Measurements from ENCODE around the gene NOTCH3.

The NOTCH3 gene

GRCh38 chr19:15159251-15159650 lies 41.5 kb downstream of the NOTCH3 start:
- DNase-seq, result peak; percentile 20
- no peak overlapping the region for H3K9ac ChIP-seq (ENCODE audit: low read length)

GRCh38 chr19:15156391-15156790 lies 44.4 kb downstream of the NOTCH3 start:
- H2AFZ ChIP-seq (ENCODE audit: low read length), result no peak overlapping the region
- H3K9me2 ChIP-seq (replicated peaks; ENCODE audit: insufficient read depth, low read length), result no peaks in the 10 kb centered on the region
- H3K4me1 ChIP-seq (ENCODE audit: low read length), result no peaks in the 10 kb centered on the region
- no peak for DNase-seq
- H3K27ac ChIP-seq (ENCODE audit: low read length), result no peak overlapping the region
- H3K9me3 ChIP-seq (replicated peaks; ENCODE audit: insufficient read depth, low read length), result no peaks in the 10 kb centered on the region
- H4K20me1 ChIP-seq (ENCODE audit: insufficient read depth, low read length), result no peaks in the 10 kb centered on the region
- no peaks in the 10 kb centered on the region for H3K79me2 ChIP-seq (ENCODE audit: low read length)
- H3K9ac ChIP-seq (ENCODE audit: low read length), result no peak overlapping the region
- no peak overlapping the region for H3K4me2 ChIP-seq (ENCODE audit: low read depth, low read length)
- H3K36me3 ChIP-seq (replicated peaks; ENCODE audit: insufficient read depth, low read length), result no peaks in the 10 kb centered on the region
- peaks cover 67% of the 10 kb centered on the region for H3K27me3 ChIP-seq (replicated peaks; ENCODE audit: insufficient read depth, low read length)
- H3K4me3 ChIP-seq (ENCODE audit: low read length), result no peak overlapping the region
- TF ChIP-seq EZH2 (optimal IDR thresholded peaks at IDR 0.05; ENCODE audit: low read depth, low read length), result no peak
- H3F3A ChIP-seq (ENCODE audit: insufficient read depth, low read length), result no peaks in the 10 kb centered on the region

More at GRCh38 chr19:15159251-15159650, 41.5 kb downstream of the NOTCH3 start:
- Histone ChIP-seq H2AFZ (ENCODE audit: low read length) (peak overlapping the region; percentile 43; the same call in 1 of the 2 replicates), H4K20me1 (ENCODE audit: insufficient read depth, low read length) (no peaks in the 10 kb centered on the region), H3K4me2 (ENCODE audit: low read depth, low read length) (0 out of 2 replicates have a peak overlapping the region, but pooled peaks have one; percentile 12), H3K27ac (ENCODE audit: low read length) (no peak overlapping the region), H3K36me3 (replicated peaks; ENCODE audit: insufficient read depth, low read length) (no peaks in the 10 kb centered on the region), H3K4me1 (ENCODE audit: low read length) (no peaks in the 10 kb centered on the region), H3F3A (ENCODE audit: insufficient read depth, low read length) (no peaks in the 10 kb centered on the region), H3K9me3 (replicated peaks; ENCODE audit: insufficient read depth, low read length) (no peaks in the 10 kb centered on the region), H3K79me2 (ENCODE audit: low read length) (no peaks in the 10 kb centered on the region), H3K9me2 (replicated peaks; ENCODE audit: insufficient read depth, low read length) (no peaks in the 10 kb centered on the region), H3K27me3 (replicated peaks; ENCODE audit: insufficient read depth, low read length) (peaks cover 39% of the 10 kb centered on the region), H3K4me3 (ENCODE audit: low read length) (no peak overlapping the region)
- no peak for TF ChIP-seq EZH2 (optimal IDR thresholded peaks at IDR 0.05; ENCODE audit: low read depth, low read length)
- TF ChIP-seq EZH2phosphoT487 (IDR thresholded peaks at IDR 0.05; ENCODE audit: low read length), result no peak
- TF ChIP-seq CTCF (IDR thresholded peaks at IDR 0.05; ENCODE audit: low read length), result no peak

GRCh38 chr19:15155296-15155695 lies 45.5 kb downstream of the NOTCH3 start:
- Histone ChIP-seq H3F3A (ENCODE audit: insufficient read depth, low read length) (no peaks in the 10 kb centered on the region), H3K4me3 (ENCODE audit: low read length) (no peak overlapping the region), H3K4me1 (ENCODE audit: low read length) (no peaks in the 10 kb centered on the region), H3K36me3 (replicated peaks; ENCODE audit: insufficient read depth, low read length) (no peaks in the 10 kb centered on the region), H3K79me2 (ENCODE audit: low read length) (no peaks in the 10 kb centered on the region), H4K20me1 (ENCODE audit: insufficient read depth, low read length) (no peaks in the 10 kb centered on the region), H3K9me2 (replicated peaks; ENCODE audit: insufficient read depth, low read length) (no peaks in the 10 kb centered on the region), H3K9me3 (replicated peaks; ENCODE audit: insufficient read depth, low read length) (no peaks in the 10 kb centered on the region), H3K9ac (ENCODE audit: low read length) (no peak overlapping the region), H3K27me3 (replicated peaks; ENCODE audit: insufficient read depth, low read length) (peaks cover 68% of the 10 kb centered on the region), H3K27ac (ENCODE audit: low read length) (no peak overlapping the region), H3K4me2 (ENCODE audit: low read depth, low read length) (no peak overlapping the region), H2AFZ (ENCODE audit: low read length) (no peak overlapping the region)
- DNase-seq, result no peak
- no peak for TF ChIP-seq EZH2 (optimal IDR thresholded peaks at IDR 0.05; ENCODE audit: low read depth, low read length)
- no peak for TF ChIP-seq CTCF (IDR thresholded peaks at IDR 0.05; ENCODE audit: low read length)
- no peak for TF ChIP-seq EZH2phosphoT487 (IDR thresholded peaks at IDR 0.05; ENCODE audit: low read length)

GRCh38 chr19:15154002-15154612 lies 46.7 kb downstream of the NOTCH3 start:
- H3K27me3 ChIP-seq (replicated peaks; ENCODE audit: insufficient read depth, low read length), result peaks cover 77% of the 10 kb centered on the region
- H3K9me3 ChIP-seq (replicated peaks; ENCODE audit: insufficient read depth, low read length), result no peaks in the 10 kb centered on the region
- H3K9ac ChIP-seq (ENCODE audit: low read length), result no peak overlapping the region
- H3K9me2 ChIP-seq (replicated peaks; ENCODE audit: insufficient read depth, low read length), result no peaks in the 10 kb centered on the region
- H3F3A ChIP-seq (ENCODE audit: insufficient read depth, low read length), result no peaks in the 10 kb centered on the region
- H3K27ac ChIP-seq (ENCODE audit: low read length), result no peak overlapping the region
- H3K4me2 ChIP-seq (ENCODE audit: low read depth, low read length), result no peak overlapping the region
- no peak overlapping the region for H2AFZ ChIP-seq (ENCODE audit: low read length)
- H4K20me1 ChIP-seq (ENCODE audit: insufficient read depth, low read length), result no peaks in the 10 kb centered on the region
- H3K36me3 ChIP-seq (replicated peaks; ENCODE audit: insufficient read depth, low read length), result no peaks in the 10 kb centered on the region
- TF ChIP-seq EZH2phosphoT487 (IDR thresholded peaks at IDR 0.05; ENCODE audit: low read length) (no peak), EZH2 (optimal IDR thresholded peaks at IDR 0.05; ENCODE audit: low read depth, low read length) (no peak), CTCF (IDR thresholded peaks at IDR 0.05; ENCODE audit: low read length) (peak; percentile 60)
- no peaks in the 10 kb centered on the region for H3K4me1 ChIP-seq (ENCODE audit: low read length)
- DNase-seq, result peak; percentile 41
- no peak overlapping the region for H3K4me3 ChIP-seq (ENCODE audit: low read length)
- no peaks in the 10 kb centered on the region for H3K79me2 ChIP-seq (ENCODE audit: low read length)

All from MM.1S (cell line).